Subcutaneous adipose tissue (tissue), 4 donors: ENCODE data around the gene CYP8B1. TPM values are rescaled to one million over a fixed set of nuclear protein-coding genes. Genes with fewer than 3 reads are reported as not detected.

ENCODE experiments used
- CTCF ChIP-seq: fragments of 450-650 bp; IDR thresholded peaks from one replicate; pipeline ENCODE4 v1.5.1; 2016; ENCODE audit warnings: low read depth, mild to moderate bottlenecking, control low read depth, antibody characterized with exemption, moderate library complexity
- total RNA-seq, 4 donors: library from RNA; depleted of rRNA; stranded (reverse); fragments of >200 nt; gene quantifications; one replicate each; pipeline ENCODE4 v1.1.0, GENCODE V29; 2016

CYP8B1 gene
- total RNA-seq, 4 donors from 2014 or later = not detected

GRCh38 chr3:42829628-42830436 lies 45.8 kb downstream of the CYP8B1 start:
- no peak for TF ChIP-seq CTCF

GRCh38 chr3:42829083-42829627 lies 46.5 kb downstream of the CYP8B1 start:
- TF ChIP-seq CTCF = no peak

DNA sequence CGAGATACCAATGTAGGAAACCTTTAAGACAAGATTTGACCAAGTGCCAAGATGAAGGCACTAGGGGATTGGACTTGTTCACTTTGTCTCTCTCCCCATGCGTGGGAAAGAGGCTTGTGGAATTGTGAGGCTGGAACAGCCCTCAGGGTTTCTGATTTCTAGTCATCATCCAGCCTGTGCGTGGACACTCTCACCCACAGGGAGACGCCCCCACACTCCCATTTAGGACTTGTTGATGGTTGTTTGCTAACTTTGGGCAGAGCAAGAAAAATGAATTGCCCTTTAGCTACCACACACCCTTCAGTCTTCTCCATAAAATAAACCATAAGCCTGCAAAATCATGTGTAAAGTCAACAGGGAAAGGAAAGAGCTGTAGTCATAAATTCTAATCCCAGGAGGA lies 48.0 kb downstream of the CYP8B1 start:
- no peak for TF ChIP-seq CTCF

- no peak for TF ChIP-seq CTCF
These were observed 48.7 kb downstream of the CYP8B1 start for GRCh38 chr3:42827023-42827422.

DNA sequence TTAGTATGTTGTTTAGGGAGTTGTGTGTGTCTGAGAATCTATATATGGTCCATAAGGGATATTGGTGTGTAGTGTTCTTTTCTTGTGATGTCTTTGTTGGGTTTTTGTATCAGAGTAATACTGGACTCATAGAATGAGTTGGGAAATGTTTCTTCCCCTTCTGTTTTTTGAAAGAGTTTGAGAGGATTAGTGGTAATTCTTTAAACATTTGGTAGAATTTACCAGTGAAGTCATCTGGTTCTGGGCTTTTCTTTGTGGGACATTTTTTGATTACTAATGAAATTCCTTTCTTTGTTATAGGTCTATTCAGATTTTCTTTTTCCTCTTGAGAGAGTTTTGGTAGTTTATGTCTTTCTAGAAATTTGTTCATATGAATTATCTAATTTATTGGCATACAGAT lies 49.5 kb downstream of the CYP8B1 start:
- TF ChIP-seq CTCF = no peak

GRCh38 chr3:42823351-42823750 lies 52.3 kb downstream of the CYP8B1 start:
- TF ChIP-seq CTCF = no peak

GRCh38 chr3:42822828-42823227 lies 52.9 kb downstream of the CYP8B1 start:
- no peak for TF ChIP-seq CTCF

Other genes with a start within 250 kb of the CYP8B1 start
- gene ZBTB47, start 222.2 kb downstream of the CYP8B1 start, total RNA-seq = 10 to 100 TPM; 24.1 to 47.3 (median 32.7) TPM
- not detected for gene KLHL40, start 190.3 kb downstream of the CYP8B1 start, total RNA-seq
- gene HHATL, start 173.1 kb downstream of the CYP8B1 start, total RNA-seq = under 1 TPM in 1 of 4 donors, not detected in 3; 0.17 TPM
- gene CCDC13, start 102.6 kb downstream of the CYP8B1 start, total RNA-seq = 1 to 10 TPM in 3 of 4 donors, not detected in 1; 2.9 to 6.6 (median 3.3) TPM
- gene HIGD1A, start 71.4 kb downstream of the CYP8B1 start, total RNA-seq = 100 to 1,000 TPM; 115 to 236 (median 161) TPM
- 10 to 100 TPM in 2 of 4 donors, 1 to 10 TPM in 2; 7.3 to 22.7 (median 11.2) TPM for gene ACKR2, start 66.4 kb downstream of the CYP8B1 start, total RNA-seq
- 1 to 10 TPM; 4.9 to 9.5 (median 7.9) TPM for gene ZNF662, start 30.3 kb upstream of the CYP8B1 start, total RNA-seq
- gene GASK1A, start 103.4 kb upstream of the CYP8B1 start, total RNA-seq = 10 to 100 TPM in 2 of 4 donors, 1 to 10 TPM in 2; 3.6 to 16.5 (median 7.9) TPM
- 10 to 100 TPM in 2 of 4 donors, 1 to 10 TPM in 2; 6.8 to 16.3 (median 11.6) TPM for gene POMGNT2, start 230.2 kb upstream of the CYP8B1 start, total RNA-seq